Activated naive CD8-positive, alpha-beta T cell (primary cell): ENCODE measurements around the gene USP7.
"Not testable (repeated sequence)": the region's sequence is repeated elsewhere in the genome, so short reads cannot be mapped to it uniquely, and the experiment has no call there.

Source experiments
- H3K27ac Mint-ChIP-seq: one replicate; pipeline ENCODE4 v1.8.0; 2021; ENCODE audit warnings: mixed read lengths
- H3K27me3 Mint-ChIP-seq: one replicate; pipeline ENCODE4 v1.8.0; 2021; ENCODE audit warnings: mixed read lengths
- H3K36me3 Mint-ChIP-seq: one replicate; pipeline ENCODE4 v1.8.0; 2021; ENCODE audit warnings: mixed read lengths
- H3K4me1 Mint-ChIP-seq: one replicate; pipeline ENCODE4 v1.8.0; 2021; ENCODE audit warnings: low read depth, mixed read lengths
- H3K4me3 Mint-ChIP-seq: one replicate; pipeline ENCODE4 v1.8.0; 2021; ENCODE audit warnings: mild to moderate bottlenecking, mixed read lengths
- H3K9me3 Mint-ChIP-seq: one replicate; pipeline ENCODE4 v1.8.0; 2021; ENCODE audit warnings: low read depth, mixed read lengths

The USP7 gene

DNA sequence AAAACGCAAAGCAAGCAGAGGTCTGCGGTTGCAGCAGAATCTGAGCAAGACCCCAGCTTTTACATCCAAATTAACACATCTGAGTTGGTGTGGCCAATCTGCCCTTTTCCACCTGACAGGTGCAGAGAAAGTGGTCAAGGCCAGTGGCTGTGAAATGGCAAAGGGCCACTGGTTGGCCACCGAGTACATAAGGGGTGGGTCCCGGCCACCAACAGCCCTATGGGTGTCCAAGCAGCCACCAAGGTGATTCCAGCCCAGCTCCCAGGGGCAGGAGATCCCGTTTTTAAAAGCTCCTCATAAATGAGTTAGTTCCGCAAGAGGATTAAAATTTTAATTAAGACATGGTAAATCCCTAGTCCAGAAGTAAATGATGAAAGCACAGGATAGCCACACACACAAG is 29.1 kb downstream of the USP7 start:
- Mint-ChIP-seq H3K4me1 (peaks cover 75% of the 10 kb centered on the region), H3K36me3 (no peaks in the 10 kb centered on the region), H3K9me3 (no peaks in the 10 kb centered on the region), H3K27me3 (no peaks in the 10 kb centered on the region), H3K4me3 (no peak overlapping the region), H3K27ac (peak overlapping the region; percentile 34)

DNA sequence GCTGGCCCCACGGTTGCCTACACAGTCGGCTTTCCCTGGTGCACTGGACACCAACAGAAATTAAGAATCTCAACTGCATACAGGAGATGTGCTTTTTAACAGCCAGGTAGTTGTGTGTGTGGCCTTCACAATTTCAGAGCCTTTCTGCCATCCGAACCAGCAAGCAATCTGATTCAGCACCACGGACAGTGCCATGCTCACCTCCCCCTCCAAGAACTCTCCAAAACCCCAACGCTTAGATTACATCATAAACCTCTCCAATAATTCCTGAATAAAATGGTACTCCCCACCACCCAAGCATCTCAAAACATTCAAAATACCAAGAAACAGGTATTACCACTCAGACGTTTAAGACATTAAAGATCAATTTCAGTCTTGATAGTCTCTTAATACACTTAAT is 31.8 kb downstream of the USP7 start:
- Mint-ChIP-seq H3K27ac (no peak overlapping the region), H3K4me3 (no peak overlapping the region), H3K36me3 (no peaks in the 10 kb centered on the region), H3K27me3 (no peaks in the 10 kb centered on the region), H3K4me1 (peaks cover 73% of the 10 kb centered on the region), H3K9me3 (no peaks in the 10 kb centered on the region)

DNA sequence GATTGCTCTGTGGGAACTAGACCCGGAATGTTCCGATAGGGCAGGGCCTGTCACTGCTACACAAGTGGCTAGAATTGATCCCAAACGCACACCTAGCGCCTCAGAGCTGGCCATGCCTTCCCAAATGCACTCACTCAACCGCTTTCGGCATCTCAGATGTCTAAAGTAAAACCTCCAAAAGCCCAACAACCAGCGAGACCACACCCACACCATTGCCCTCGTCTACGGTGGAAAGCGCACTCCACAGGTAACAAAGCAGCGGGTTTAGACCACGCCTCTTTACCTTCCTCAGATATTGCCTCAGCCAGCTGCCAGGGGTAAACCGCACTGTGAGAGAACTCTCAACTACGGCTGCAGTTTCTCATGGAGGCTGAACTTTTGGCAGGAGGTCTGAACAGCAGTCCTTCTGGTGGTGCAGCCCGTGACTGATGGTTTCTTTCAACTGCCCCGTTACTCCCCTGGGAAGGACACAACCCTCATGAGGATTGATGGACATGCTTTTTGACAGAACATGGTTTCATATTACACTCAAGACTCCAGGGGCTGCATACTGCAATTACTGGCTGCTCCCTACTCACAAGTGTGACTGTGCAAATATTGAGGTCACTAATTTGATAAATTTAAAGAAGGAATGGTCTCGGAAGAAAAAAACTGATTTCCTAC is 34.5 kb downstream of the USP7 start:
- Mint-ChIP-seq H3K27me3 (no peaks in the 10 kb centered on the region), H3K9me3 (no peaks in the 10 kb centered on the region), H3K4me1 (peaks cover 60% of the 10 kb centered on the region), H3K36me3 (peaks cover 4% of the 10 kb centered on the region), H3K4me3 (no peak overlapping the region), H3K27ac (peak overlapping the region; percentile 50)

GRCh38 chr16:8928467-8928957 is 35.2 kb downstream of the USP7 start:
- peak overlapping the region; percentile 50 for H3K27ac Mint-ChIP-seq
- H3K36me3 Mint-ChIP-seq = peaks cover 4% of the 10 kb centered on the region
- peaks cover 57% of the 10 kb centered on the region for H3K4me1 Mint-ChIP-seq
- H3K9me3 Mint-ChIP-seq = no peaks in the 10 kb centered on the region
- H3K4me3 Mint-ChIP-seq = no peak overlapping the region
- H3K27me3 Mint-ChIP-seq = no peaks in the 10 kb centered on the region

GRCh38 chr16:8926827-8927226 is 36.9 kb downstream of the USP7 start:
- Mint-ChIP-seq H3K9me3 (no peaks in the 10 kb centered on the region), H3K36me3 (peaks cover 4% of the 10 kb centered on the region), H3K27me3 (no peaks in the 10 kb centered on the region), H3K4me1 (peaks cover 46% of the 10 kb centered on the region), H3K27ac (no peak overlapping the region), H3K4me3 (no peak overlapping the region)

- no peak overlapping the region for H3K27ac Mint-ChIP-seq
- no peak overlapping the region for H3K4me3 Mint-ChIP-seq
- no peaks in the 10 kb centered on the region for H3K27me3 Mint-ChIP-seq
- H3K36me3 Mint-ChIP-seq = peaks cover 4% of the 10 kb centered on the region
- H3K9me3 Mint-ChIP-seq = no peaks in the 10 kb centered on the region
- peaks cover 53% of the 10 kb centered on the region for H3K4me1 Mint-ChIP-seq
Measured at GRCh38 chr16:8925455-8925854, 38.3 kb downstream of the USP7 start.

GRCh38 chr16:8924214-8924613 is 39.5 kb downstream of the USP7 start:
- Mint-ChIP-seq H3K36me3 (peaks cover 8% of the 10 kb centered on the region), H3K27me3 (no peaks in the 10 kb centered on the region), H3K4me1 (peaks cover 57% of the 10 kb centered on the region), H3K27ac (peak overlapping the region; percentile 72), H3K9me3 (no peaks in the 10 kb centered on the region), H3K4me3 (no peak overlapping the region)

- Mint-ChIP-seq H3K4me1 (peaks cover 52% of the 10 kb centered on the region), H3K4me3 (no peak overlapping the region), H3K27me3 (no peaks in the 10 kb centered on the region), H3K9me3 (no peaks in the 10 kb centered on the region), H3K36me3 (peaks cover 14% of the 10 kb centered on the region), H3K27ac (peak overlapping the region; percentile 46)
Measured at GRCh38 chr16:8923199-8923598, 40.5 kb downstream of the USP7 start.

- H3K27me3 Mint-ChIP-seq = no peaks in the 10 kb centered on the region
- H3K4me3 Mint-ChIP-seq = no peak overlapping the region
- no peaks in the 10 kb centered on the region for H3K9me3 Mint-ChIP-seq
- peak overlapping the region; percentile 86 for H3K27ac Mint-ChIP-seq
- peaks cover 46% of the 10 kb centered on the region for H3K4me1 Mint-ChIP-seq
- H3K36me3 Mint-ChIP-seq = peaks cover 15% of the 10 kb centered on the region
Measured at GRCh38 chr16:8921347-8921984, 42.2 kb downstream of the USP7 start.

- Mint-ChIP-seq H3K9me3 (no peaks in the 10 kb centered on the region), H3K4me3 (no peak overlapping the region), H3K27ac (peak overlapping the region; percentile 86), H3K27me3 (no peaks in the 10 kb centered on the region), H3K4me1 (peaks cover 45% of the 10 kb centered on the region), H3K36me3 (peaks cover 13% of the 10 kb centered on the region)
Measured at GRCh38 chr16:8920645-8921346, 42.9 kb downstream of the USP7 start.

DNA sequence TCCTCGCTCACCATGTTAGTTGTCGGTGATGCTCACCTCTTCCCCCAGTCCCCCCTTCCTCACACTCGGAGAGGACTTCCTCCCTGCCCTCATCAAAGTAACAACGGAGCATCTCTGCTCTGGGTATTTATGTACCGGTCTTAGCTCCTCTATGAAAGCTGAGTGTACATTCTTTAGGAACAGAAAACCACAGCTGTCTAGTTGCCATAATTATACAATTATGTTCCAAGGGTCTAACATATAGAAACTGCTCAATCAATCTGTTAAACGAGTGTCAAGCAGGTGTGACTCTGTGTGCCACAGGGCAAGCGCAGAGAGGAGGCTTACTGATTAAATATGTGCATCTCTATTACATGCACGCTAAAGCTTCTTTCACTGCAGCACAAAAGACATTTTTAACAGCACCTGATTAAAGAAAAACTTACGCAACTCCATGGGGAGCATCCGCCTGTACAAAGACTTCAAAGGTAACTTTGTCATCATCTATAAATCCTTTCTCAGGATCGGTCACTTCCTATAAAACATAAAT is 43.7 kb downstream of the USP7 start:
- Mint-ChIP-seq H3K36me3 (peaks cover 13% of the 10 kb centered on the region), H3K27me3 (no peaks in the 10 kb centered on the region), H3K9me3 (no peaks in the 10 kb centered on the region), H3K4me3 (no peak overlapping the region), H3K4me1 (peaks cover 45% of the 10 kb centered on the region), H3K27ac (peak overlapping the region; percentile 86)

- H3K36me3 Mint-ChIP-seq = peaks cover 13% of the 10 kb centered on the region
- H3K9me3 Mint-ChIP-seq = no peaks in the 10 kb centered on the region
- peak overlapping the region; percentile 86 for H3K27ac Mint-ChIP-seq
- no peak overlapping the region for H3K4me3 Mint-ChIP-seq
- no peaks in the 10 kb centered on the region for H3K27me3 Mint-ChIP-seq
- H3K4me1 Mint-ChIP-seq = peaks cover 42% of the 10 kb centered on the region
Measured at GRCh38 chr16:8919089-8919933, 44.4 kb downstream of the USP7 start.

DNA sequence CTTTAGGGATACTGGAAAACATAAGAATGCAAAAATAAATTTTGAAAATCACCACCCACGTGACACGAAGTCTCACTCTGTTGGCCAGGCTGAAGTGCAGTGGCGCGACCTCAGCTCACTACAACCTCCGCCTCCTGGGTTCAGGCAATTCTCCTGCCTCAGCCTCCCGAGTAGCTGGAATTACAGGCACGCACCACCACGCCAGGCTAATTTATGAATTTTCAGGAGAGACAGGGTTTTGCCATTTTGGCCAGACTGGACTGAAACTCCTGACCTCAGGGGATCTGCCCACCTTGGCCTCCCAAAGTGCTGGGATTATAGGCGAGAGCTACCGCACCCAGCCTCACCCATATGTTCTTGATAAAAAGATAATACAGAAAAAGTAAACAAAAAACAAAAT is 46.4 kb downstream of the USP7 start:
- not testable (repeated sequence) for H3K27ac Mint-ChIP-seq, H3K27me3 Mint-ChIP-seq, H3K9me3 Mint-ChIP-seq, H3K4me3 Mint-ChIP-seq
- Mint-ChIP-seq H3K4me1 (peaks cover 41% of the 10 kb centered on the region), H3K36me3 (peaks cover 13% of the 10 kb centered on the region)

GRCh38 chr16:8916541-8917225 is 47.0 kb downstream of the USP7 start:
- H3K36me3 Mint-ChIP-seq = peaks cover 13% of the 10 kb centered on the region
- H3K9me3 Mint-ChIP-seq = no peaks in the 10 kb centered on the region
- H3K4me1 Mint-ChIP-seq = peaks cover 40% of the 10 kb centered on the region
- peak overlapping the region; percentile 59 for H3K27ac Mint-ChIP-seq
- H3K27me3 Mint-ChIP-seq = no peaks in the 10 kb centered on the region
- no peak overlapping the region for H3K4me3 Mint-ChIP-seq
